HG03135 (cell line): ENCODE results near the gene MYLK.

Source experiments
- ATAC-seq: cut with Tn5 transposase; IDR thresholded peaks from one replicate; pipeline ENCODE4 v1.9.1; 2021; ENCODE audit warnings: mild to moderate bottlenecking, moderate library complexity; ENCODE audit not compliant: unreplicated experiment

Gene MYLK

GRCh38 chr3:123878807-123879206 is 5.3 kb downstream of the MYLK start:
- ATAC-seq, result no peak

GRCh38 chr3:123877965-123878364 is 6.2 kb downstream of the MYLK start:
- ATAC-seq, result no peak

GRCh38 chr3:123877466-123877865 is 6.7 kb downstream of the MYLK start:
- no peak for ATAC-seq

- ATAC-seq, result no peak
Observed at GRCh38 chr3:123876858-123877257, 7.3 kb downstream of the MYLK start.

GRCh38 chr3:123872621-123873020 is 11.5 kb downstream of the MYLK start:
- no peak for ATAC-seq

GRCh38 chr3:123871946-123872345 is 12.2 kb downstream of the MYLK start:
- no peak for ATAC-seq

- ATAC-seq, result no peak
Observed at GRCh38 chr3:123870033-123870432, 14.1 kb downstream of the MYLK start.

GRCh38 chr3:123869165-123869564 is 15.0 kb downstream of the MYLK start:
- no peak for ATAC-seq

GRCh38 chr3:123864706-123865105 is 19.4 kb downstream of the MYLK start:
- ATAC-seq, result no peak

- no peak for ATAC-seq
Observed at GRCh38 chr3:123862152-123862551, 22.0 kb downstream of the MYLK start.

GRCh38 chr3:123861081-123861836 is 22.9 kb downstream of the MYLK start:
- ATAC-seq, result no peak

GRCh38 chr3:123859177-123859576 is 25.0 kb downstream of the MYLK start:
- no peak for ATAC-seq

- ATAC-seq, result no peak
Observed at GRCh38 chr3:123854905-123855304, 29.2 kb downstream of the MYLK start.

- ATAC-seq, result no peak
Observed at GRCh38 chr3:123853686-123854372, 30.3 kb downstream of the MYLK start.

GRCh38 chr3:123847209-123847608 is 36.9 kb downstream of the MYLK start:
- ATAC-seq, result no peak

- ATAC-seq, result no peak
Observed at GRCh38 chr3:123843668-123844067, 40.5 kb downstream of the MYLK start.

GRCh38 chr3:123842711-123843110 is 41.4 kb downstream of the MYLK start:
- ATAC-seq, result no peak

GRCh38 chr3:123841476-123842238 is 42.5 kb downstream of the MYLK start:
- no peak for ATAC-seq

GRCh38 chr3:123840961-123841360 is 43.2 kb downstream of the MYLK start:
- ATAC-seq, result no peak

- no peak for ATAC-seq
Observed at GRCh38 chr3:123837858-123838257, 46.3 kb downstream of the MYLK start.

- no peak for ATAC-seq
Observed at GRCh38 chr3:123834631-123835030, 49.5 kb downstream of the MYLK start.

- ATAC-seq, result no peak
Observed at GRCh38 chr3:123833398-123833785, 50.7 kb downstream of the MYLK start.
